GM23248 (cell line): ENCODE data around the gene IPO11.

ENCODE experiments used
- EZH2 ChIP-seq: fragments of 200-600 bp; sonication (generic); IDR thresholded peaks from 2 replicates; pipeline ENCODE4 v1.6.1; 2018; ENCODE audit warnings: antibody characterized with exemption, mild to moderate bottlenecking; ENCODE audit not compliant: insufficient read depth, poor library complexity, severe bottlenecking
- EZH2phosphoT487 ChIP-seq: fragments of 200-600 bp; sonication (generic); IDR thresholded peaks from 2 replicates; pipeline ENCODE4 v1.6.1; 2018; ENCODE audit warnings: antibody characterized with exemption, moderate library complexity, mild to moderate bottlenecking, low read depth; ENCODE audit not compliant: insufficient read depth

GRCh38 chr5:62494772-62495171 is 82.2 kb downstream of the IPO11 start:
- TF ChIP-seq EZH2 (no peak), EZH2phosphoT487 (no peak)
